HFFc6 (cell line): ENCODE results near the gene HGFAC. TPM values are rescaled to one million over a fixed set of nuclear protein-coding genes. Genes with fewer than 3 reads are reported as not detected.

Source experiments
- DNase-seq: peaks from one replicate; pipeline ENCODE4 v3.0.0-alpha.2; 2018
- H3K27ac Mint-ChIP-seq: 2 replicates; pipeline ENCODE4 v1.8.0; 2020; ENCODE audit warnings: mild to moderate bottlenecking, mixed read lengths
- H3K27me3 Mint-ChIP-seq: 2 replicates; pipeline ENCODE4 v1.8.0; 2021; ENCODE audit warnings: mild to moderate bottlenecking, moderate library complexity, mixed read lengths; ENCODE audit not compliant: insufficient read depth
- H3K36me3 Mint-ChIP-seq: 2 replicates; pipeline ENCODE4 v1.8.0; 2021; ENCODE audit warnings: low read depth, mixed read lengths
- H3K4me1 Mint-ChIP-seq: 2 replicates; pipeline ENCODE4 v1.8.0; 2020; ENCODE audit warnings: low read depth, mixed read lengths
- H3K4me3 Mint-ChIP-seq: 2 replicates; pipeline ENCODE4 v1.8.0; 2020; ENCODE audit warnings: mild to moderate bottlenecking, moderate library complexity, mixed read lengths
- H3K9me3 Mint-ChIP-seq: 2 replicates; pipeline ENCODE4 v1.8.0; 2020; ENCODE audit warnings: mild to moderate bottlenecking, mixed read lengths
- total RNA-seq, 6 experiments: library from RNA; stranded (reverse); fragmentation: NEBNext Ultra II Directional; extraction: Animal tissue kit (Norgen Biotek cat#: 25700); gene quantifications; 2 replicates in 1 of 6; 3 replicates in 5 of 6; pipeline ENCODE4 v1.2.3, GENCODE V29; 2021
- TF ChIP-seq, protein P1 (sequence below): fragments of 200-600 bp; sonication (generic); IDR thresholded peaks from 2 replicates; pipeline ENCODE4 v1.5.0; 2021; ENCODE audit warnings: antibody characterized with exemption, mild to moderate bottlenecking

The HGFAC gene
- total RNA-seq, 6 experiments from 2014 or later = 0.07 TPM; not detected in 5

DNA sequence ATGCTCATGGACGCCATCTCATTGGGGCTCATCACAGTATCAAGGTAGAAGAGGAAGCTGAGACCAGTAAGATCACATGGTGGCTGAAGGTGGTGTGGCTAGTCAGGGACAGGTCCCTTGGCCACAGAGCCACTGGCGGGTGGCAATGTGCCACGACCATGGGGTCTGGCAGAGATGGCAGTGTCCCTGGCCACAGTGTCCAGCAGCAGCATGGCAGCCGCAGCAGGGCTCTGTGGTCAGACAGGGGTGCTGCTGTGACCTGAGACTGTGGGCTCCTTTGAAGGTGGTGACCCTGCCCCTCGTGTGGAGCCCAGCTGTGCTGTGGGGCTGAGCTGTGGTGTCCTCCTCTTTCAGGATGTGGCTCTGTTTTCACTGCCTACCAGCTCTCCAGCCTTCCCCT lies 19.2 kb downstream of the HGFAC start:
- no peak overlapping the region for H3K4me3 Mint-ChIP-seq
- TF ChIP-seq, protein P1, sequence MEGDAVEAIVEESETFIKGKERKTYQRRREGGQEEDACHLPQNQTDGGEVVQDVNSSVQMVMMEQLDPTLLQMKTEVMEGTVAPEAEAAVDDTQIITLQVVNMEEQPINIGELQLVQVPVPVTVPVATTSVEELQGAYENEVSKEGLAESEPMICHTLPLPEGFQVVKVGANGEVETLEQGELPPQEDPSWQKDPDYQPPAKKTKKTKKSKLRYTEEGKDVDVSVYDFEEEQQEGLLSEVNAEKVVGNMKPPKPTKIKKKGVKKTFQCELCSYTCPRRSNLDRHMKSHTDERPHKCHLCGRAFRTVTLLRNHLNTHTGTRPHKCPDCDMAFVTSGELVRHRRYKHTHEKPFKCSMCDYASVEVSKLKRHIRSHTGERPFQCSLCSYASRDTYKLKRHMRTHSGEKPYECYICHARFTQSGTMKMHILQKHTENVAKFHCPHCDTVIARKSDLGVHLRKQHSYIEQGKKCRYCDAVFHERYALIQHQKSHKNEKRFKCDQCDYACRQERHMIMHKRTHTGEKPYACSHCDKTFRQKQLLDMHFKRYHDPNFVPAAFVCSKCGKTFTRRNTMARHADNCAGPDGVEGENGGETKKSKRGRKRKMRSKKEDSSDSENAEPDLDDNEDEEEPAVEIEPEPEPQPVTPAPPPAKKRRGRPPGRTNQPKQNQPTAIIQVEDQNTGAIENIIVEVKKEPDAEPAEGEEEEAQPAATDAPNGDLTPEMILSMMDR = no peak
- H3K27me3 Mint-ChIP-seq = peaks cover 33% of the 10 kb centered on the region
- H3K27ac Mint-ChIP-seq = no peak overlapping the region
- H3K4me1 Mint-ChIP-seq = no peaks in the 10 kb centered on the region
- 0 out of 2 replicates have a peak, but pooled peaks cover 5% of the 10 kb centered on the region for H3K36me3 Mint-ChIP-seq
- no peak for DNase-seq
- peaks cover 14% of the 10 kb centered on the region for H3K9me3 Mint-ChIP-seq

DNA sequence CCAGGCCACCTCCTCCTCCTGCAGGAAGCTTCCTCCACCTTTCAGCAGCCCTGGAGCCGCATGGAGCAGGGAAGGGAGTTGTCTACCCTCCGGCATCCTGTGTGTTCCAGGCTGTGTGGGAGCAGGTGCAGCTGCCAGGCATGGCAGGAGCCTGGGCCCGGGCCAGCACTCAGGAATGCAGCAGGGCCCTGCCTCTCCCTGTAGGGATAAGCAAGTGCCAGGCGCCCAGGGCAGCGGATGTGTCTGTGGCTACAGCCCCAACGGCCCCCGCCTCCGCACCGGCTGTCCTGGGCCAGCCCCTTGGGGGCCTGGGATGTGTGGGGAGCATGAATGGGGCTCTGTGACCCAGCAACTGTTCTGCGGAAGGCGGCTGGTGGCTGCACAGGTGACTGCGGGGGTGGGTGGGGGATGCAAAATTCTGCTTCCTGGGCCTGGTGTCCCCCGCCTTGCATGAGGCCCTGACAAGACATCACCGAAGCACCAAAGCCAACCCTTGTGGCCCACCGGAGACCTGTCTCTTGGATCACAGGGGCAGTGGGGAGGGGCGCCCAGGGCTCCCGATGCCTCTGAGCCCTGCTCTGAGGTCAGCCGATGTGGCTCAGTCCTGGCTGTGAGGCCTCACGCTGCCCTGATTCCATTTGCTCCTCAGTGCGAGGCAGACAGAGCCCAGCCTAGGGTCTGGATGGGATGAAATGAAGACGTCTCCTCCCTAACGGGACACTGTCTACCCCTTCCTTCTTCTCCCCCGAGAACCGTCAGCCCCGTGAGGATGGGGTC lies 19.9 kb downstream of the HGFAC start:
- no peak for DNase-seq
- Mint-ChIP-seq H3K4me3 (no peak overlapping the region), H3K27ac (no peak overlapping the region), H3K9me3 (peaks cover 6% of the 10 kb centered on the region), H3K27me3 (peaks cover 31% of the 10 kb centered on the region), H3K4me1 (no peaks in the 10 kb centered on the region), H3K36me3 (0 out of 2 replicates have a peak, but pooled peaks cover 3% of the 10 kb centered on the region)
- TF ChIP-seq, protein P1 = no peak

GRCh38 chr4:3462321-3462789 lies 20.6 kb downstream of the HGFAC start:
- no peaks in the 10 kb centered on the region for H3K4me1 Mint-ChIP-seq
- peaks cover 31% of the 10 kb centered on the region for H3K27me3 Mint-ChIP-seq
- TF ChIP-seq, protein P1 = no peak
- H3K27ac Mint-ChIP-seq = no peak overlapping the region
- no peaks in the 10 kb centered on the region for H3K36me3 Mint-ChIP-seq
- no peak for DNase-seq
- no peak overlapping the region for H3K4me3 Mint-ChIP-seq
- H3K9me3 Mint-ChIP-seq = no peaks in the 10 kb centered on the region

DNA sequence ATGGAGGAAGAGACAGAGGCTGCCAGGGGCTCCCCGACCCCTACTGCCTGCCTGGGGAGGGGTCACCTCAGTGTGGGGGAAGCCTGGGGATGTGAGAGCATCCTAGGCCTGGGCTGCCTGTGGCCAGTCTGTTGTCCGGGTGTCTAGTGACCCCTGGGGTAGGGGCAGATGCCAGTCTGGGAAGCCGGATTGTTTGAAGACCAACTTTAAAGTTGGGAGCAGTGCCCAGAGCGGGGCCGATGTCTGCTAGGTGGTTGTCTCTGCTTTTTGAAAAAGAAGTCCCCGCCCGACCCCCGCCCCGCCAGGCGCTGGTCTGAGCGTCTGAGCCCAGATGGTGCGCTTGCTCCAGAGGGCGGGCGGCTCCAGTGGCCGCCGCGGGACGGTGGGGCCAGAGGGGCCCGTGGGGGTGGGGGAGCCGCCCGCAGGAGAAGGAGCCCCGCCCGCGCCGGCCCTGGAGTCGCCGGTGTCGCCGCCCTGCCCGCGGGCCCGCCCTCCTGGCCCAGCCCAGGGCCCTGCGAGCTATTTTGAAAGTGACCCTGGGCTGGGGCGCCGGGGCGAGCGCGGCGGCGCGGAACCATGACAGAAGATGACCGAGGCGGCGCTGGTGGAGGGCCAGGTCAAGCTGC lies 21.1 kb downstream of the HGFAC start, which contains the start of gene DOK7:
DOK7 (plus strand) TSS at position 517 of the 626 bp plus-strand sequence; CDS start at position 587, 70 bp downstream.
- Mint-ChIP-seq H3K27ac (no peak within 1 kb of the TSS), H3K9me3 (no peaks in the 10 kb centered on the region), H3K27me3 (peaks cover 30% of the 10 kb centered on the region), H3K4me3 (no peak within 1 kb of the TSS), H3K36me3 (no peaks in the 10 kb centered on the region), H3K4me1 (no peaks in the 10 kb centered on the region)
- TF ChIP-seq, protein P1 = no peak
- DNase-seq = no peak

GRCh38 chr4:3463556-3464348 lies 22.0 kb downstream of the HGFAC start:
- H3K36me3 Mint-ChIP-seq = no peaks in the 10 kb centered on the region
- no peak overlapping the region for H3K4me3 Mint-ChIP-seq
- no peaks in the 10 kb centered on the region for H3K4me1 Mint-ChIP-seq
- no peak overlapping the region for H3K27ac Mint-ChIP-seq
- peaks cover 24% of the 10 kb centered on the region for H3K27me3 Mint-ChIP-seq
- H3K9me3 Mint-ChIP-seq = no peaks in the 10 kb centered on the region
- TF ChIP-seq, protein P1 = no peak
- no peak for DNase-seq
